ENCODE data around the gene MTMR8. TPM values are rescaled to one million over a fixed set of nuclear protein-coding genes. Genes with fewer than 3 reads are reported as not detected.

The MTMR8 gene
- total and polyA plus RNA-seq, 10 donors, result 0.22 to 9.1 (median 4.6) TPM

- peaks cover 0 to 31% (median 0%) of the 10 kb centered on the region in 6 donors for H3K36me3 ChIP-seq
- DNase-seq, result no peak
- H3K27me3 ChIP-seq (replicated peaks in 1 of 7), result no peaks in the 10 kb centered on the region
- TF ChIP-seq POLR2A (IDR thresholded peaks at IDR 0.05) (no peak), CTCF (IDR thresholded peaks at IDR 0.05 in 8 of 11, conservative IDR thresholded peaks at IDR 0.05 in 3 of 11) (no peak), POLR2AphosphoS5 (IDR thresholded peaks at IDR 0.05) (no peak)
- peaks cover 5 to 96% (median 76%) of the 10 kb centered on the region in 8 donors for H3K9me3 ChIP-seq
- intact Hi-C loops (cut with DNase I; ENCODE audit: low total_unique reads), result no loop called here
- no peaks in the 10 kb centered on the region for H3K4me1 ChIP-seq
- 64 to 92% (median 79%) methylated on average over 1 of the region's 1 CpG for WGBS, 5 donors
- H3K27ac ChIP-seq, result no peak overlapping the region
- no peak overlapping the region for H3K4me3 ChIP-seq
Measured at GRCh38 chrX:64379924-64380323, 15.3 kb downstream of the MTMR8 start.

- no peak overlapping the region for H3K4me3 ChIP-seq
- no peak for TF ChIP-seq POLR2A (IDR thresholded peaks at IDR 0.05)
- H3K27me3 ChIP-seq (replicated peaks in 1 of 7), result no peaks in the 10 kb centered on the region
- no peak for DNase-seq
- H3K9me3 ChIP-seq, result peaks cover 0 to 83% (median 65%) of the 10 kb centered on the region in 8 donors
- peaks cover 0 to 13% (median 0%) of the 10 kb centered on the region in 6 donors for H3K36me3 ChIP-seq
- H3K27ac ChIP-seq, result no peak overlapping the region
- intact Hi-C loops (cut with DNase I; ENCODE audit: low total_unique reads), result no loop called here
- H3K4me1 ChIP-seq, result no peaks in the 10 kb centered on the region
- WGBS, 5 donors, result 55 to 90% (median 81%) methylated on average over 3 of the region's 3 CpGs
Measured at GRCh38 chrX:64377753-64378152, 17.5 kb downstream of the MTMR8 start.

GRCh38 chrX:64352081-64352480 is 43.2 kb downstream of the MTMR8 start:
- DNase-seq, result no peak
- H3K9me3 ChIP-seq, result no peaks in the 10 kb centered on the region
- H3K27me3 ChIP-seq (replicated peaks in 1 of 7), result no peaks in the 10 kb centered on the region
- intact Hi-C loops (cut with DNase I; ENCODE audit: low total_unique reads), result no loop called here
- no peak overlapping the region for H3K27ac ChIP-seq
- 72 to 98% (median 93%) methylated on average over 5 of the region's 5 CpGs for WGBS, 5 donors
- no peak overlapping the region for H3K4me3 ChIP-seq
- H3K36me3 ChIP-seq, result peaks cover 0 to 52% (median 5%) of the 10 kb centered on the region in 6 donors
- no peaks in the 10 kb centered on the region for H3K4me1 ChIP-seq
- TF ChIP-seq POLR2AphosphoS5 (IDR thresholded peaks at IDR 0.05) (no peak), POLR2A (IDR thresholded peaks at IDR 0.05) (no peak), CTCF (IDR thresholded peaks at IDR 0.05 in 8 of 11, conservative IDR thresholded peaks at IDR 0.05 in 3 of 11) (no peak)

- H3K36me3 ChIP-seq, result peaks cover 0 to 44% (median 4%) of the 10 kb centered on the region in 6 donors
- H3K27me3 ChIP-seq (replicated peaks in 1 of 7), result no peaks in the 10 kb centered on the region
- H3K9me3 ChIP-seq, result no peaks in the 10 kb centered on the region
- WGBS, 5 donors, result 47 to 77% (median 61%) methylated on average over 1 of the region's 1 CpG
- no peak overlapping the region for H3K27ac ChIP-seq
- no peak for TF ChIP-seq CTCF (IDR thresholded peaks at IDR 0.05 in 8 of 11, conservative IDR thresholded peaks at IDR 0.05 in 3 of 11)
- TF ChIP-seq POLR2AphosphoS5 (IDR thresholded peaks at IDR 0.05), result no peak
- no peak for TF ChIP-seq POLR2A (IDR thresholded peaks at IDR 0.05)
- intact Hi-C loops (cut with DNase I; ENCODE audit: low total_unique reads), result no loop called here
- no peaks in the 10 kb centered on the region for H3K4me1 ChIP-seq
- H3K4me3 ChIP-seq, result no peak overlapping the region
- no peak for DNase-seq
Measured at GRCh38 chrX:64350521-64350920, 44.7 kb downstream of the MTMR8 start.

GRCh38 chrX:64350047-64350446 is 45.2 kb downstream of the MTMR8 start:
- intact Hi-C loops (cut with DNase I; ENCODE audit: low total_unique reads), result no loop called here
- H3K36me3 ChIP-seq, result peaks cover 0 to 41% (median 2%) of the 10 kb centered on the region in 6 donors
- H3K4me1 ChIP-seq, result no peaks in the 10 kb centered on the region
- no peak overlapping the region for H3K4me3 ChIP-seq
- H3K9me3 ChIP-seq, result no peaks in the 10 kb centered on the region
- no peak overlapping the region for H3K27ac ChIP-seq
- no peaks in the 10 kb centered on the region for H3K27me3 ChIP-seq (replicated peaks in 1 of 7)
- WGBS, 5 donors, result 57 to 84% (median 69%) methylated on average over 4 of the region's 4 CpGs
- no peak for TF ChIP-seq POLR2A (IDR thresholded peaks at IDR 0.05)
- no peak for TF ChIP-seq POLR2AphosphoS5 (IDR thresholded peaks at IDR 0.05)
- TF ChIP-seq CTCF (IDR thresholded peaks at IDR 0.05 in 8 of 11, conservative IDR thresholded peaks at IDR 0.05 in 3 of 11), result no peak
- no peak for DNase-seq

All from spleen (tissue), 11 donors.